Mesenteric fat pad (tissue), 1 donor: Measurements from ENCODE around the gene BPGM. TPM values are rescaled to one million over a fixed set of nuclear protein-coding genes. Genes with fewer than 3 reads are reported as not detected.
A peak's percentile ranks its signal among the peaks of the same experiment; 100 is the strongest.

Experiments used
- DNase-seq: peaks from one replicate; pipeline ENCODE4 v3.0.0-alpha.2; 2020; ENCODE audit warnings: low spot score
- long read RNA-seq: library from polyadenylated mRNA; unstranded; transcript quantifications from one replicate; pipeline ENCODE4 v2.0.0, GENCODE V29; 2020
- total RNA-seq: library from RNA; stranded (reverse); fragmentation: NEBNext Ultra II Directional; extraction: Animal tissue kit (Norgen Biotek cat#: 25700); gene quantifications from one replicate; pipeline ENCODE4 v1.2.1, GENCODE V29; 2021
- donor health status: DM: yes; HTN: yes; CAD: no.

The BPGM gene
- total RNA-seq, result 12.4 TPM
- long read RNA-seq, transcript BPGM-201 (3 exons, 1,753 nt), result major isoform, 64 of 70 reads
- long read RNA-seq, partial matches to known transcripts, result 4 of 70 reads
- long read RNA-seq, other reads (novel, unspliced or antisense), result 2 of 70 reads

DNA sequence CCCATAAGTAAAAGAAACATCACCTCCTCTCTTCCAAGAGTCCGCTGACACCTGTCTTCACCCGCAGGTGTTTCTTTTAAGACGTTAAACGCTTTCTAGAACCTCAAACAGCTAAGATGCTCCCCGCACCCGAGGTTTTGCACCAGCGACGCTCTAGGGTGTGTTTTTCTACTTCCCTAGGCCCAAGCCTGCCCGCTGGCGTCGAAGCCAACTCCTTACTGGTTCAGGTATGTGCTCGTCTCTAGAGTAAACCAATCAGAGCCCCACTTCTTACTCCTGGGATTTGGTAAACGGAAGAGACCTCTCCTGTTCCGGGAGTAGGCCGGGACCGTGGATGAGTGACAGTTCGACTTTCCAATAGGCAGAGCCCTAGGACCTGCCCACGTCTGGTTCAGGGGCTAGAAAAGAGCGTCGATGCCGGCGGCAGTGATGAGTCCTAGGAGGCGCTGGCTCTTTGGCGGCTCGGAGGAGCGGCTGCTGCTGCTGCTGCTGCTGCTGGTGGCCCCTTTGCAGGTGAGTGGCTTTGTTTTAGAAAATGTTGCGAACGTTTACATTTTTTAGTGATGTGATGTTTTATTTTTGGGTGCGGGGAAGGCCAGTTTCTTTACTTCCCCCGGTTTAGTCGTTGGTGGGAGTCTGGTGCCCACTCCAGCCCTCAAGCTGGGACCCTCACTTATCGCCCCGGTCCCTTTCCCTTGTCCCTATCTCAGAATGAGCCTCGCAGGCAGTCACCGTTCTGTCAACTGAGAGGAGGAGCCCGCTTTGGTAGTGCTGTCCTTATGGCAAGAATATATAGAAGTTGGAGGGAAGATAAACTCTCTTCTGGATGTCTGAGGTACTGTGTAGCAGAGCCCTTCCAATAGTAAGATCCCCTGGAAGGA is at the start of gene BPGM:
BPGM (plus strand) TSS at position 429 of the 881 bp plus-strand sequence. CDS start 14,655 bp downstream, outside the sequence.
- peak; percentile 96 for DNase-seq

GRCh38 chr7:134599371-134599770 is 47.3 kb upstream of the BPGM start:
- no peak for DNase-seq

GRCh38 chr7:134601459-134601858 is 45.2 kb upstream of the BPGM start:
- DNase-seq, result no peak

DNA sequence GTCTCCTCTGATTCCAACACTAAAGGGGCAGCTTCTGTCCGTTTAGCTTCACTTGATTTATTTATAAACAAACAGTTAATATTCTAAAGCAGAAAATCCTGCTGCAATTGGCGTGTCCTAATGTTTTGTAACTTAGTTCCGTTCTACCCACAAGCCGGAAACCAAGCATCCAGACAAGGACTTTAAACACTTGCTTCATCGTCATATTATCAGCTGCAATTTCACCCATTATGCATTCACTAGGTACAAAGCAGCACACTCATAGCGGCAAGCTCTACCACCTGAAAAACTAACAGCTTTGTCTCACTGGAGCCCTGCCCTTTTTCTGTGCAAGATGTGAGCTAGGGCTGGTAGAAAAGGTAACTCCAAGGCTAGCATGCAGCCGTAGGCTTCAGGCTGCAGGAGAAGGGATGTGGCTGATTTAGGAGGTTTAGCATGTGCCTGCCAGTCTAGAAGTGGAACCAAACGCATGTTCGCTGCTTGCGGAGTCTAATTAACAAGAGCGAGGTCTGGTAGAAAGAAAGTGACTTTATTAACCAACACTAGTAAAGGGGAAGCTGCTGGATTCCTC is 43.7 kb upstream of the BPGM start:
- DNase-seq, result no peak

- DNase-seq, result no peak
Observed at GRCh38 chr7:134605978-134606923, 40.4 kb upstream of the BPGM start.

- no peak for DNase-seq
Observed at GRCh38 chr7:134611611-134612151, 35.0 kb upstream of the BPGM start.

- DNase-seq, result no peak
Observed at GRCh38 chr7:134612197-134612596, 34.5 kb upstream of the BPGM start.

DNA sequence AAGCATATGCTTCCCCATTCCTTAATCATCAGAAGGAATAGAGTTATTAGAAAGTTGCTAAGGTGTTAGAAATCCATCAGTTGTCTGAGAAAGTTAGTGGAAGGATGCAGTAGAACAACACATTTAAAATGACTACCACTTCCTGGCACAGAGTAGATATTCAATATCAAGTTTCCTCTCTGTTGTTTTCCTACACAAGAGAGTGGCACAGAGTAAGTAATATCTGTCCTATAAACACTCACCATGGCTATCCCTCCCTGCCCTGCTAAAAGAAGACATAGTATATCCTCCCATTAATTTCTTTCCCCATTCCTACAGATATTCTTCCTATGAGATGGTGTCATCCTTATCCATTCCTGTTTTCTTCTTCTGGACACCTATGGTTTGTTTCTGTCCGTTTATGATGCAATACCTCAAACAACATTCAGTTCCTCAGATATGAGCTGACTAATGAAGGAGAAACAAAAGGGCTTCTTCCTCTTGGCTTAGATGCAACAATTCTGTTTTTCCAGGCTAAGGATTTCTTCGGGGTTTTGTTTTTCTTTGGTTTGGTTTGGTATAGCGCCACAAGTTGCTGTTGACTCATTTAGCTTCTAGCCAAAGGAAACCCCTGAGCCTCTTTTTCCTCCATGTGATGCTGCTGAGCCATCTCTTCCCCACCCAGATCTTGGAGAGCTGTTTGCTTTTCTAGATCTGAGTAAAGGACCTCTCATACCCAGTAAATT is 32.9 kb upstream of the BPGM start:
- no peak for DNase-seq

DNA sequence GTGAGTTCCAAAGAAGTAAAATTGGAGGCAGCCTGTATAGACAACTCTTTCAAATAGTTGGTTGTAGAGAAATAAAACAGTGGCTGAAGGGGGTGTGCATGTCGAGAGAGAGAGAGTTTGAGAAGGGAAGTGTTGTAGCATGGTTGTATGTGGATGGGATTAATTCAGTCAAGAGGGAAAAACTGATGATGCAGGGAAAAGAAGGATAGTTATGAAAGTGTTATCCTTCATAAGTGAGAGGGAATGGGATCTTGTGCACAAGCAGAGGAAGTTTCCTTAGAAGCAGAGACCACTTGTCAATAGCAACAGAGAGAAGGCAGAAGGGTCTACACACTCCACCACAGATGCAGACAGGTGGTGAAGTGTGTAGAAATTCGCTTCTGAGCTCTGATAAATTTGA is 30.0 kb upstream of the BPGM start:
- no peak for DNase-seq

DNA sequence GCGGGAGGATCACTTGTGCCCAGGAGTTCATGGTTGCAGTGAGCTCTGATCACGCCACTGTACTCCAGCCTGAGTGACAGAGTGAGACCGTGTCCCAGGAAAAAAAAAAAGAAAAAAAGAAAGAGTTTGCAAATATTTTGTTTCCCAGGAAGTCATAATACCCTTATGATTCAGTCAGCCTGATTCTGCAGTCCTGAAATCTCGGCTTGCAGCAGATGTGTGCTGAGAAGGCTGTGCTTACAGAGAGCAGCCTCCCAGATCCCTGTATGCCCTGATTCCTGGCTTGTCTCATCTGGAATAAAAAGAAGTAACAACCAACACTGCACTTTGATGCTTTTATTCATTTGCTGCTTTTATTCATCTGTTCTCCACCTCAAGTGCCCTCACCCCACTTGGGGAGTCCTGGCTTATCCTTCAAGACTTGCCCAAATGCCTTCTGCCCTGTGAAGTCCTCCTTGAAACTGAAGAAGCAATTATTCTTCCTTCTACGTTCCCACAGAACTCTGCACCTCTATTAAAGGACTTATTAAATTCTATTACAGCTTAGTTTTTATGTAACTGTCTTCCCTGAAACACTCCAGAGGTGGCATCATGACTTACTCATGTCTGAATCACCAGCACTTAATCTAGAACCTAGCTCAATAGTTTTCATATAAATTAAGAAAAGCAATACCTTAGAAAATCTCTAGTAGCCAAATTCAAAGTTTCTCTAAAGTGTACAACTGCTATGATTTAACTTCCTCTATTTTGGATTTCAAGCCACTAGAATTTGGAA is 27.7 kb upstream of the BPGM start:
- DNase-seq, result no peak

GRCh38 chr7:134619627-134620331 is 26.9 kb upstream of the BPGM start:
- DNase-seq, result no peak

DNA sequence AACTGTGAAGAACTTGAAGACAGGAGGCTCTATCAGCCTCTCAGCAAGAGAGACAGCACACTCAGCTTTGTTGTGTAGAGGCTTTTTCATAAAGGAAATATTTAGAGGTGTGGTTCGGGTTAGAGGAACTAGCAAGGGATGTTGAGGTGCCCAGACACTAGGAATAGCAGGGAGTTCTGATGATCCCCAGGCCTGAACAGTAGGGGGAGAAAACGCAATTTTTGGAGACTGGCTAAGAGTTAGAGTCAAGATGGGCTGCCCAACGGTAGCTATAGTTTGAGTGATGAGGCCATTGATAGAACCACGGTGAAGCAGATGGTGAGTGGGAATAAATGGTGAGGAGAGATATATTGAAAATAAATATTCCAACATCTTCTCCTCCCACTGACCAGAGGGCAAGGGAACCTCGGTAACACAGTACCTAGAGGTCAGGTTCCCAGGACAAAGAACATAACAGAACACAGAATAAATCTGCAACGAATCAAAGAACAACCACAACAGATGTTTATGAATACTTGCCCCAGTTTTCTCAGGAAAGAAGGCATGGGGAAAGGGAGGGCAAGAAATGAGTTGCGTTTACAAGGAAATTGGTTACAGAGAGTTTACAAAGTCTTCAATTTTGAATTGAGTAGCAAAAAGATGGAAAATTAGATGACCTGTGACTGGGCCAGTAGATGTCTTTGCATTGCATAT is 24.2 kb upstream of the BPGM start:
- DNase-seq, result no peak

GRCh38 chr7:134623193-134623592 is 23.5 kb upstream of the BPGM start:
- no peak for DNase-seq

- DNase-seq, result no peak
Observed at GRCh38 chr7:134625550-134625949, 21.1 kb upstream of the BPGM start.

DNA sequence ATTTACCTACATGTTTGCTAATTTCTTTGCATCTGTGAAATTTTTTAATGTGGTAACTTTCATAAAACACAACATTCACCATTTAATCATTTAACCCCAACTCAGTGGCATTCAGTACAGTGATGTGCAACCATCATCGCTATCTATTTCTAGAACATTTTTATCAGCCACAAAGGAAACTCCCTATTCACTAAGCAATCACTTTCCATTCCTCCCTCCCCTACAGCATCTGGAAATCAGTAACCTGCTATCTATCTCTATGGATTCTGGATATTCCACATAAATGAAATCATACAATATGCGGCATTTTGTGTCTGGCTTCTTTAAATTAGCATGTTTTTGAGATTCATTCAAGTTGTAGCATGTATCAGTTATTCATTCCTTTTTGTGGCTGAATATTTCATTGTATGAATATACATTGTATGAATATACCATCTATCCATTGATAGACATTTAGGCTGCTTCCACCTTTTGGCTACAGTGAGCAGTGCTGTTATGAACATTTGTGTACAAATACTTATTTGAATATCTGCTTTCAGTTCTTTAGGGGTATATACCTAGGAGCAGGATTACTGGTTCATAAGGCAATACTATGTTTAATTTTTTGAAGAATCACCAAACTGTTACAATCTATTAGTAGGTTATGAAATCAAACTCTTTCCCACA is 19.4 kb upstream of the BPGM start:
- DNase-seq, result no peak

DNA sequence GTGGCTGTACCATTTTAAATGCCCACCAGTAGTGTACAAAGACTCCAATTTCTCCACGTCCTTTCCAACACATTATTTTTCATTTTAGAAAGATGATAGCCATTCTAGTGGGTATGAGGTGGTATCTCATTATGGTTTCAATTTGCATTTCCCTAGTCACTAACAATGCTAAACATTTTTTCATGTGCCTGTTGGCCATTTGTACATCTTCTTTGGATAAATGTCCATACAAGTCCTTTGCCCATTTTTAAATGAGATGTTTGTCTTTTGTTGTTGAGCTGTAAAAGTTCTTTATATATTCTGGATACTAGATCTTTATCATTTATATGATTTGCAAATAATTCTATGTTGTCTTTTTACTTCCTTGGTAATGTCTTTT is 18.9 kb upstream of the BPGM start:
- DNase-seq, result no peak

DNA sequence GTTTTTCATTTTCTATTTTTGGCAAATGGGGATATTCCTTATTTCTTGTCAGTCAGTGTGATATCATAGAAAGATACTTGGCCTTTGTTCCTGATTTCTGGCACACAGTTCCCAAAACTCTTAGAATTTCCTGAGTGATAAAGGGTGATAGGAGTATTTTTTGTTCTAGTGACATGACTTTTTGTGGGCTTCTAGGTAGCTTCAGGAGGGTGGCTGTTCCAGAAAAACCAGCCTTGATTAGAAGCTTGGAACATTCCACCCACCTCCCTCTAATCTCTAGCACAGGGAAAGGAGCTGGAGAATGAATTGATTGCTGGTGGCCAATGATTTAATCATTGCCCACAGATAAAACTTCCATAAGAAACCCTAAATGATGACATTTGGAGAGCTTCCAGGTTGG is 17.2 kb upstream of the BPGM start:
- no peak for DNase-seq

- no peak for DNase-seq
Observed at GRCh38 chr7:134630237-134630636, 16.4 kb upstream of the BPGM start.
